GM21360 (cell line): ENCODE results near the gene NDUFA8.

Experiments used
- ATAC-seq: cut with Tn5 transposase; IDR thresholded peaks from one replicate; pipeline ENCODE4 v1.9.1; 2021; ENCODE audit warnings: mild to moderate bottlenecking, moderate library complexity; ENCODE audit not compliant: unreplicated experiment

NDUFA8 gene

GRCh38 chr9:122138560-122139268 lies 20.9 kb downstream of the NDUFA8 start:
- ATAC-seq = no peak

- ATAC-seq = no peak
Observed at GRCh38 chr9:122135529-122135859, 24.1 kb downstream of the NDUFA8 start.

- no peak for ATAC-seq
Observed at GRCh38 chr9:122134822-122135528, 24.6 kb downstream of the NDUFA8 start.

DNA sequence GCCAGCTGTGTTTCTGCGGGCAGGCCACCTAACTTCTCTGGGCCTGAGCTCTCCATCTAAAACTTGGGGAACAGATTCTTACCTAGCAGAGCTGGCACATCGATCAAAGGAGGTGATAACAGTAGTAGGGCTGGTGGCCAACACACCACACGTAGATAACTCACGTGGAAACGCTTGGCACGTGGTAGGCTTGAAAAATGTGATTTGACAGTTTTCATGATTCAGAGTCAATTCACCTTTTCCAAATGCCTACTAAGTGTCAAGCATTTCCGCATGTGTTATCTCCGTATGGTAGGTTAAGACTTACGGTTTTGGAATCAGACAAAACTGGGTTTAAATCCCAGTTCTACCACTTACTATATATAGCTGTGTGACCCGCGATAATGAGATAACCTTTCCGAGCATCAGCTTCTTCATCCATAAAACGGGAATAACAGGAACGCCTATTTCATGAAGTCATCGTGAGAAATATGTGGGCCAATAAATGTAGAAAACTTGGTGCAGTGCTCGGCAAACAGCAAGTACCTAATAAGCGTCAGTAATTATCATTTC lies 25.5 kb downstream of the NDUFA8 start:
- no peak for ATAC-seq

DNA sequence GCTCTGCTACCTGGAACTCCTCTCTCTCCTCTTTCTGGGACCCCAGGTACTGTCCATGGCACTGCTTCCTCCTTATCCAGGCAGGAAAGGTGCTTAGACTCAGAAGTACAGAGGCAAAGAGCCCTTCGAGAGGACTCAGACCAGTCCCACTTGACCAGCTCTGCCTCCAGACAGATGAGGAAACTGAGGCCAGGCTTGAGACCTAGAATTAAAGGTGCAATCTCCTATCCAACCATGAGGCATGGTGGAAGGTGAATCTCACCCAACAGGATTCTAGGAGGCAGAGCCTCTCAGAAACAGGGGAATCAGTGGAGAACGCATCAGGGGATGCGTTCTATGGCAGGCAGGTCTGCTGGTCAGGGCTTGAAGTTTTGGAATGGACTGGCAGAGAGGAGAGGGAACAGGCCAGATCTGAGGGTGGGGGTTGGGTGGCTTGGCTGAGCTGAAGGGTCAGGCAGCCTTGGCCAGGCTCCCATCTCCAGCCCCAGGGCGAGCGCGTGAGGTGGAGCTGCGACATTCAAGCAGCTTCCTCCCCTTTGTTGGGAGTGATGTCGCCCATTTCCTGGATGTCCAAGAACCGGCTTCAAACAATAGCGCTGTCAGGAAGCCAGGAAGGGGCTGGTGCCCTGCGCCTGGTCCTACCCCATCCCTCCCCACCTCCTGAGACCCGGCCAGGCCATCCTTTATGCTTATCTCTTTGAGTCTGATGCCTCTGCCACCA lies 26.2 kb downstream of the NDUFA8 start:
- no peak for ATAC-seq

DNA sequence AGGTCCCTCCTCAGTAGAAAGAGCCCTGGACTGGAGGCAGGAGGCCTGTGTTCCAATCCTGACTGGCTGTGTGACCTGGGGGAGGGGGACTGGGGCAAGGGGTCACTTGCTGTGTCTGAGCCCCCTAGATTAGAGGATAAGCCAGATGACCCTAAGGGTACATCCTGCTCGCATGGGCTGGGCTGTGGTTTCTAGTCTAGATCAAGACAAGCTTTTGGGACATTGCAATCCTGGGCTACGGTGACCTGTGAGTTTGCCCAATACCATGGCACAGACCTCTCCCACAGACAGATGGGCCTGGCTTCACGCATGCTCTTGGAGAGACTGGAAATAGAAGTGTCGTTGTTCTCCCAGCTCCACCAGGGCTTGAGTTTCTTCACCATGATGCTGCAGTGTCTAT lies 27.0 kb downstream of the NDUFA8 start:
- ATAC-seq = no peak

DNA sequence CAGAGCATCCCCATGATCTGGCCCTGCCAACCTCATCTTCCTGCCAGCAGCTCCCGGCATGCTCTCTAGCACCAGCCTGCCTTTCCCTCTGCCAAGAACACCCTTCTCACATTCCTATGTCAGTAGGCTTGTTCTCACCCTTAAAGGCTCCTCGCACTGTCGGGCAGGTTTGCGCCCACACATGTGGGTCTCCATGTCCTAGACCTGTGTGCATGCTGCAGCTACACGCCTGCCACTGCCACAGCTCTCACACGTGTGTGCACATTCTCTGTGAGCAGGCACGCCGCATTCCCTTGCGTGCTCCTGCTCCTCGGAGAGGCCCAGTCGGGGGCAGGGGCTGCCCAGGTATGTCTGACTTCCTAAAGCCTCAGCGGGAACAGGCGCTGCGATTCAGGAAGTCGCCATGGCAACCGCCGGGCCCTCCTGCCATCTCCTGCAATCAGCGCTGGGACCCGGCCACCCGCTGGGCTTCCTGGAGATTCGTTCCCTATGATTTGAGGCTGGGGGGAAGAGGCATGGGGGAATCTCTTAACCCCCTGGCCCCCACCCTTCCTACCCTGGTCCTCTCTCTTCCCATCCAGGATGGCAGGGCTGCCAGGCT lies 28.1 kb downstream of the NDUFA8 start:
- no peak for ATAC-seq

DNA sequence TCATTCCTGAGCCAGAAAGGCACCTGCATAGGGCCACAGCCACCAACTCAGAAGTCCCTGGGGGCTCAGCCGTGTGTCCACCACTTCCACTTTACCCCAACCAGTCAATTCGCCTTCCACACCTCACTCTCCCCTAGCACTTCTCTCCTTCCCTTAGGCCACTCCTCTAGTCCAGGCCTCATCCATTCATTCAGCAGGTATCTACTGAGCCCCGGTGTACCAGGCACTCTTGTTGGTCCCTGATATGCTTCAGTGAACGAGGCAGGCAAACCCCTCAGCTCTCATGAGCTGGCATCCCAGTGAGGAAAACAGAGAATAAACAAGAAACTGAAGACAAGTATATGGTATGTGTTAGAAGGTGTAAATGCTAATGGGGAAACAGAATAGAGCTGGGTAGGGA lies 28.7 kb downstream of the NDUFA8 start:
- ATAC-seq = no peak

- no peak for ATAC-seq
Observed at GRCh38 chr9:122129969-122130368, 29.6 kb downstream of the NDUFA8 start.

GRCh38 chr9:122128969-122129343 lies 30.6 kb downstream of the NDUFA8 start:
- ATAC-seq = no peak

GRCh38 chr9:122128007-122128968 lies 31.3 kb downstream of the NDUFA8 start:
- ATAC-seq = no peak

- no peak for ATAC-seq
Observed at GRCh38 chr9:122127396-122127798, 32.2 kb downstream of the NDUFA8 start.

- no peak for ATAC-seq
Observed at GRCh38 chr9:122126331-122127261, 33.0 kb downstream of the NDUFA8 start.

DNA sequence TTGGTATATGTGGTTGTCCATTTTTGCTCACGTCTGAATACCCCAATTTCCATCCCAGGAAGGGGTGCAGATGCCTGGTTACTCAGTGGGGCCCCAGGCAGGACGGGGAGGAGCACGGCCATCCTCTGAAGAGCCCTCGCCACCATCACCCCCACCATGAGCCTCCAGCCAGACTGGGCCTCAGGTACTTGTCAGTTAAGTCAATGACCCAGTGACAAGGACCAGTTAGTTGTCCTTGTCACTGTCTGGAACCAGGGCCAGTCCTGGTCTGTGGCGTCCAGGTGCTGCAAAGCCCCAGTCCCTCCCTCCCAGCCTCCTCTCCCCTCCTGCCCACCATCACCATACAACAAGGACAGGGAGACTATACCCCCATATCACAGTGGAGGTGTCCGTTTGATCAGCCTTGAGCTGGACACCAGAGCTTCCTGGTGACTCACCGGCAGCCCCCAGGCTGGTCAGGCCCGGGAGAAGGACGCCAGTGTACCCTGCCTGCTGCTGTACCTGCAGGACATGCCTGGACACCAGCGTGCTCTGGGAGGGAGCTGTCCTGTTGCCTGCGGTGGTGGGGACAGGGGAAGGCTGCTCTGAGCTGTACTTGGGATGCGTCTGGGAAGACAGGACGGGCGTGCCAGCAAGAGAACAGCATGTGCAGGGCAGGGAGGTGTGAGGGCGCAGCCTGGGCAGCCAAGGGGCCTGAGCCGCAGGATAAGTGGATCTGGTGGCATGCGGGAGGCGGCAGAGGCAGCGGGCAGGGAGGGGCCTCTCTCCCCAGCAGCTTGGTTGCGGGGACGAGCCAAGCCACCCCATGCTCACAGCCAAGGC lies 33.9 kb downstream of the NDUFA8 start:
- ATAC-seq = no peak

- no peak for ATAC-seq
Observed at GRCh38 chr9:122125158-122125508, 34.4 kb downstream of the NDUFA8 start.

GRCh38 chr9:122124528-122124927 lies 35.1 kb downstream of the NDUFA8 start:
- ATAC-seq = no peak

GRCh38 chr9:122124048-122124447 lies 35.5 kb downstream of the NDUFA8 start:
- ATAC-seq = no peak

- ATAC-seq = peak; percentile 48
Observed at GRCh38 chr9:122122903-122123632, 36.5 kb downstream of the NDUFA8 start.
